K562 (cell line): ENCODE results near the gene TMEM63C. TPM values are rescaled to one million over a fixed set of nuclear protein-coding genes. Genes with fewer than 3 reads are reported as not detected.

ENCODE experiments used
- L3MBTL2 ChIP-seq: fragments of 450-650 bp; IDR thresholded peaks from 2 replicates; pipeline ENCODE4 v1.6.1; 2016; ENCODE audit warnings: mild to moderate bottlenecking, moderate library complexity
- USF2 ChIP-seq: sonication (generic); formaldehyde crosslinking; IDR thresholded peaks from 2 replicates; pipeline ENCODE4 v1.5.0; 2020; ENCODE audit warnings: missing genetic modification reagents
- polyA plus RNA-seq, 8 experiments: library from polyadenylated mRNA; depleted of rRNA in 4 of 8; stranded (reverse) in 5 of 8; unstranded in 3 of 8; fragments of >200 nt; fragmentation: Nextera tagmentation in 2 of 8; fragmentation: Illumina TruSeq in 1 of 8; extraction: Ambion mirVana in 2 of 8; extraction: Trizol in 1 of 8; gene quantifications; 2 replicates each; pipeline versions ENCODE4 v1.2.1 to v1.2.3, GENCODE V29; 2011 to 2014; ENCODE audit warnings: inconsistent platforms in 1 of 8, missing spikeins in 1 of 8
- total RNA-seq, 7 experiments: library from RNA; depleted of rRNA in 6 of 7; stranded (reverse); fragments of >200 nt in 6 of 7; fragmentation: Illumina TruSeq in 2 of 7; extraction: Trizol in 2 of 7; gene quantifications; 2 replicates each; pipeline versions ENCODE4 v1.2.1 to v1.2.3, GENCODE V29; 2011 to 2021; ENCODE audit warnings: low replicate concordance in 1 of 7
- TF ChIP-seq, protein P1 (sequence below): fragments of 450-650 bp; IDR thresholded peaks from 2 replicates; pipeline ENCODE4 v1.6.1; 2016; ENCODE audit warnings: mild to moderate bottlenecking, moderate library complexity

The TMEM63C gene
- total and polyA plus RNA-seq, 9 of the 15 experiments (the other 6 are each of a cell fraction or from before 2014, with no cell fraction given): 0.07 TPM; not detected in 8

- TF ChIP-seq, protein P1, sequence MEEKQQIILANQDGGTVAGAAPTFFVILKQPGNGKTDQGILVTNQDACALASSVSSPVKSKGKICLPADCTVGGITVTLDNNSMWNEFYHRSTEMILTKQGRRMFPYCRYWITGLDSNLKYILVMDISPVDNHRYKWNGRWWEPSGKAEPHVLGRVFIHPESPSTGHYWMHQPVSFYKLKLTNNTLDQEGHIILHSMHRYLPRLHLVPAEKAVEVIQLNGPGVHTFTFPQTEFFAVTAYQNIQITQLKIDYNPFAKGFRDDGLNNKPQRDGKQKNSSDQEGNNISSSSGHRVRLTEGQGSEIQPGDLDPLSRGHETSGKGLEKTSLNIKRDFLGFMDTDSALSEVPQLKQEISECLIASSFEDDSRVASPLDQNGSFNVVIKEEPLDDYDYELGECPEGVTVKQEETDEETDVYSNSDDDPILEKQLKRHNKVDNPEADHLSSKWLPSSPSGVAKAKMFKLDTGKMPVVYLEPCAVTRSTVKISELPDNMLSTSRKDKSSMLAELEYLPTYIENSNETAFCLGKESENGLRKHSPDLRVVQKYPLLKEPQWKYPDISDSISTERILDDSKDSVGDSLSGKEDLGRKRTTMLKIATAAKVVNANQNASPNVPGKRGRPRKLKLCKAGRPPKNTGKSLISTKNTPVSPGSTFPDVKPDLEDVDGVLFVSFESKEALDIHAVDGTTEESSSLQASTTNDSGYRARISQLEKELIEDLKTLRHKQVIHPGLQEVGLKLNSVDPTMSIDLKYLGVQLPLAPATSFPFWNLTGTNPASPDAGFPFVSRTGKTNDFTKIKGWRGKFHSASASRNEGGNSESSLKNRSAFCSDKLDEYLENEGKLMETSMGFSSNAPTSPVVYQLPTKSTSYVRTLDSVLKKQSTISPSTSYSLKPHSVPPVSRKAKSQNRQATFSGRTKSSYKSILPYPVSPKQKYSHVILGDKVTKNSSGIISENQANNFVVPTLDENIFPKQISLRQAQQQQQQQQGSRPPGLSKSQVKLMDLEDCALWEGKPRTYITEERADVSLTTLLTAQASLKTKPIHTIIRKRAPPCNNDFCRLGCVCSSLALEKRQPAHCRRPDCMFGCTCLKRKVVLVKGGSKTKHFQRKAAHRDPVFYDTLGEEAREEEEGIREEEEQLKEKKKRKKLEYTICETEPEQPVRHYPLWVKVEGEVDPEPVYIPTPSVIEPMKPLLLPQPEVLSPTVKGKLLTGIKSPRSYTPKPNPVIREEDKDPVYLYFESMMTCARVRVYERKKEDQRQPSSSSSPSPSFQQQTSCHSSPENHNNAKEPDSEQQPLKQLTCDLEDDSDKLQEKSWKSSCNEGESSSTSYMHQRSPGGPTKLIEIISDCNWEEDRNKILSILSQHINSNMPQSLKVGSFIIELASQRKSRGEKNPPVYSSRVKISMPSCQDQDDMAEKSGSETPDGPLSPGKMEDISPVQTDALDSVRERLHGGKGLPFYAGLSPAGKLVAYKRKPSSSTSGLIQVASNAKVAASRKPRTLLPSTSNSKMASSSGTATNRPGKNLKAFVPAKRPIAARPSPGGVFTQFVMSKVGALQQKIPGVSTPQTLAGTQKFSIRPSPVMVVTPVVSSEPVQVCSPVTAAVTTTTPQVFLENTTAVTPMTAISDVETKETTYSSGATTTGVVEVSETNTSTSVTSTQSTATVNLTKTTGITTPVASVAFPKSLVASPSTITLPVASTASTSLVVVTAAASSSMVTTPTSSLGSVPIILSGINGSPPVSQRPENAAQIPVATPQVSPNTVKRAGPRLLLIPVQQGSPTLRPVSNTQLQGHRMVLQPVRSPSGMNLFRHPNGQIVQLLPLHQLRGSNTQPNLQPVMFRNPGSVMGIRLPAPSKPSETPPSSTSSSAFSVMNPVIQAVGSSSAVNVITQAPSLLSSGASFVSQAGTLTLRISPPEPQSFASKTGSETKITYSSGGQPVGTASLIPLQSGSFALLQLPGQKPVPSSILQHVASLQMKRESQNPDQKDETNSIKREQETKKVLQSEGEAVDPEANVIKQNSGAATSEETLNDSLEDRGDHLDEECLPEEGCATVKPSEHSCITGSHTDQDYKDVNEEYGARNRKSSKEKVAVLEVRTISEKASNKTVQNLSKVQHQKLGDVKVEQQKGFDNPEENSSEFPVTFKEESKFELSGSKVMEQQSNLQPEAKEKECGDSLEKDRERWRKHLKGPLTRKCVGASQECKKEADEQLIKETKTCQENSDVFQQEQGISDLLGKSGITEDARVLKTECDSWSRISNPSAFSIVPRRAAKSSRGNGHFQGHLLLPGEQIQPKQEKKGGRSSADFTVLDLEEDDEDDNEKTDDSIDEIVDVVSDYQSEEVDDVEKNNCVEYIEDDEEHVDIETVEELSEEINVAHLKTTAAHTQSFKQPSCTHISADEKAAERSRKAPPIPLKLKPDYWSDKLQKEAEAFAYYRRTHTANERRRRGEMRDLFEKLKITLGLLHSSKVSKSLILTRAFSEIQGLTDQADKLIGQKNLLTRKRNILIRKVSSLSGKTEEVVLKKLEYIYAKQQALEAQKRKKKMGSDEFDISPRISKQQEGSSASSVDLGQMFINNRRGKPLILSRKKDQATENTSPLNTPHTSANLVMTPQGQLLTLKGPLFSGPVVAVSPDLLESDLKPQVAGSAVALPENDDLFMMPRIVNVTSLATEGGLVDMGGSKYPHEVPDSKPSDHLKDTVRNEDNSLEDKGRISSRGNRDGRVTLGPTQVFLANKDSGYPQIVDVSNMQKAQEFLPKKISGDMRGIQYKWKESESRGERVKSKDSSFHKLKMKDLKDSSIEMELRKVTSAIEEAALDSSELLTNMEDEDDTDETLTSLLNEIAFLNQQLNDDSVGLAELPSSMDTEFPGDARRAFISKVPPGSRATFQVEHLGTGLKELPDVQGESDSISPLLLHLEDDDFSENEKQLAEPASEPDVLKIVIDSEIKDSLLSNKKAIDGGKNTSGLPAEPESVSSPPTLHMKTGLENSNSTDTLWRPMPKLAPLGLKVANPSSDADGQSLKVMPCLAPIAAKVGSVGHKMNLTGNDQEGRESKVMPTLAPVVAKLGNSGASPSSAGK: no peak
- no peak for TF ChIP-seq USF2 (CRISPR knock-in tag)
- no peak for TF ChIP-seq L3MBTL2
These were observed 69.3 kb downstream of the TMEM63C start (continued) for GRCh38 chr14:77250927-77251326.
